Esophagus squamous epithelium (tissue), 4 donors: ENCODE data around the gene CDC6.

Experiments
- POLR2A ChIP-seq, 4 donors: fragments of 450-650 bp; IDR thresholded peaks; one replicate each; pipeline ENCODE4 v1.6.1; 2017; ENCODE audit warnings: antibody characterized with exemption in 4 of 4, mild to moderate bottlenecking in 4 of 4, moderate library complexity in 3 of 4
- TF ChIP-seq, protein P1 (sequence below), 6 experiments: fragments of 450-650 bp in 4 of 6; fragments of 200-600 bp in 2 of 6; sonication (generic) in 2 of 6; IDR thresholded peaks; one replicate each; pipeline ENCODE4 v1.5.1; 2016 to 2019; ENCODE audit warnings: antibody characterized with exemption in 6 of 6, mild to moderate bottlenecking in 4 of 6, moderate library complexity in 4 of 6

- TF ChIP-seq, protein P1, sequence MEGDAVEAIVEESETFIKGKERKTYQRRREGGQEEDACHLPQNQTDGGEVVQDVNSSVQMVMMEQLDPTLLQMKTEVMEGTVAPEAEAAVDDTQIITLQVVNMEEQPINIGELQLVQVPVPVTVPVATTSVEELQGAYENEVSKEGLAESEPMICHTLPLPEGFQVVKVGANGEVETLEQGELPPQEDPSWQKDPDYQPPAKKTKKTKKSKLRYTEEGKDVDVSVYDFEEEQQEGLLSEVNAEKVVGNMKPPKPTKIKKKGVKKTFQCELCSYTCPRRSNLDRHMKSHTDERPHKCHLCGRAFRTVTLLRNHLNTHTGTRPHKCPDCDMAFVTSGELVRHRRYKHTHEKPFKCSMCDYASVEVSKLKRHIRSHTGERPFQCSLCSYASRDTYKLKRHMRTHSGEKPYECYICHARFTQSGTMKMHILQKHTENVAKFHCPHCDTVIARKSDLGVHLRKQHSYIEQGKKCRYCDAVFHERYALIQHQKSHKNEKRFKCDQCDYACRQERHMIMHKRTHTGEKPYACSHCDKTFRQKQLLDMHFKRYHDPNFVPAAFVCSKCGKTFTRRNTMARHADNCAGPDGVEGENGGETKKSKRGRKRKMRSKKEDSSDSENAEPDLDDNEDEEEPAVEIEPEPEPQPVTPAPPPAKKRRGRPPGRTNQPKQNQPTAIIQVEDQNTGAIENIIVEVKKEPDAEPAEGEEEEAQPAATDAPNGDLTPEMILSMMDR (IDR thresholded peaks at IDR 0.05), result no peak
- TF ChIP-seq POLR2A (IDR thresholded peaks at IDR 0.05), result no peak
These were observed 20.1 kb downstream of the CDC6 start for GRCh38 chr17:40307740-40308239.
